ENCODE measurements around the gene KRTAP10-8.
"Not testable (repeated sequence)": the region's sequence is repeated elsewhere in the genome, so short reads cannot be mapped to it uniquely, and the experiment has no call there.

Gene KRTAP10-8

GRCh38 chr21:44583800-44584147, 28.1 kb upstream of the KRTAP10-8 start:
- Histone ChIP-seq H3K4me3 (no peak overlapping the region), H4K20me1 (no peaks in the 10 kb centered on the region), H3K27me3 (no peaks in the 10 kb centered on the region), H3K4me1 (peaks cover 0 to 14% (median 2%) of the 10 kb centered on the region in 10 experiments; a peak in 7 of 20 replicates), H3K27ac (no peak overlapping the region), H3K4me2 (no peak overlapping the region), H3K9ac (no peak overlapping the region), H3K36me3 (no peaks in the 10 kb centered on the region), H3K9me3 (replicated peaks in 1 of 11) (peaks cover 36 to 51% (median 40%) of the 10 kb centered on the region in 11 experiments)
- no peak for TF ChIP-seq Cebpa-rat (IDR thresholded peaks at IDR 0.05)

GRCh38 chr21:44585892-44586291, 26.0 kb upstream of the KRTAP10-8 start:
- Histone ChIP-seq H3K27me3 (no peaks in the 10 kb centered on the region), H3K36me3 (no peaks in the 10 kb centered on the region), H4K20me1 (no peaks in the 10 kb centered on the region), H3K4me1 (peaks cover 0 to 14% (median 2%) of the 10 kb centered on the region in 10 experiments; a peak in 7 of 20 replicates), H3K9me3 (replicated peaks in 1 of 11) (peaks cover 17 to 31% (median 19%) of the 10 kb centered on the region in 11 experiments), H3K4me3 (no peak overlapping the region), H3K4me2 (no peak overlapping the region), H3K27ac (no peak overlapping the region), H3K9ac (no peak overlapping the region)
- TF ChIP-seq Cebpa-rat (IDR thresholded peaks at IDR 0.05) = no peak

- TF ChIP-seq Cebpa-rat (IDR thresholded peaks at IDR 0.05) = no peak
- peaks cover 0 to 13% (median 0%) of the 10 kb centered on the region in 11 experiments; a peak in 4 of 22 replicates for H3K27me3 ChIP-seq
- no peak overlapping the region for H3K4me3 ChIP-seq
- H3K27ac ChIP-seq = no peak overlapping the region
- H3K9me3 ChIP-seq (replicated peaks in 1 of 11) = peaks cover 0 to 11% (median 0%) of the 10 kb centered on the region in 11 experiments; a peak in 6 of 22 replicates
- H3K9ac ChIP-seq = no peak overlapping the region
- no peaks in the 10 kb centered on the region for H4K20me1 ChIP-seq
- peaks cover 18 to 26% (median 20%) of the 10 kb centered on the region in 10 experiments for H3K4me1 ChIP-seq
- no peaks in the 10 kb centered on the region for H3K36me3 ChIP-seq
- no peak overlapping the region for H3K4me2 ChIP-seq
These were observed 22.8 kb upstream of the KRTAP10-8 start for GRCh38 chr21:44589094-44589493.

- H3K27me3 ChIP-seq = peaks cover 0 to 13% (median 0%) of the 10 kb centered on the region in 11 experiments; a peak in 4 of 22 replicates
- no peak overlapping the region for H3K4me3 ChIP-seq
- no peak overlapping the region for H3K9ac ChIP-seq
- H3K36me3 ChIP-seq = no peaks in the 10 kb centered on the region
- no peaks in the 10 kb centered on the region for H4K20me1 ChIP-seq
- H3K27ac ChIP-seq = no peak overlapping the region
- H3K9me3 ChIP-seq (replicated peaks in 1 of 11) = peaks cover 0 to 11% (median 0%) of the 10 kb centered on the region in 11 experiments; a peak in 6 of 22 replicates
- no peak overlapping the region for H3K4me2 ChIP-seq
- no peak for TF ChIP-seq Cebpa-rat (IDR thresholded peaks at IDR 0.05)
- peaks cover 21 to 30% (median 26%) of the 10 kb centered on the region in 10 experiments for H3K4me1 ChIP-seq
These were observed 22.1 kb upstream of the KRTAP10-8 start for GRCh38 chr21:44589586-44590305.

- H3K9me3 ChIP-seq (replicated peaks in 1 of 11) = peaks cover 0 to 10% (median 0%) of the 10 kb centered on the region in 11 experiments; a peak in 6 of 22 replicates
- no peak overlapping the region for H3K4me2 ChIP-seq
- H3K27me3 ChIP-seq = peaks cover 0 to 13% (median 0%) of the 10 kb centered on the region in 11 experiments; a peak in 4 of 22 replicates
- H3K4me1 ChIP-seq = peaks cover 21 to 36% (median 31%) of the 10 kb centered on the region in 10 experiments
- H3K9ac ChIP-seq = no peak overlapping the region
- H3K27ac ChIP-seq = no peak overlapping the region
- no peaks in the 10 kb centered on the region for H3K36me3 ChIP-seq
- TF ChIP-seq Cebpa-rat (IDR thresholded peaks at IDR 0.05) = no peak
- no peak overlapping the region for H3K4me3 ChIP-seq
- H4K20me1 ChIP-seq = no peaks in the 10 kb centered on the region
These were observed 21.6 kb upstream of the KRTAP10-8 start for GRCh38 chr21:44590311-44590721.

- H3K27ac ChIP-seq; H3K4me3 ChIP-seq; H4K20me1 ChIP-seq; H3K4me2 ChIP-seq; H3K9ac ChIP-seq; H3K9me3 ChIP-seq (replicated peaks in 1 of 11); H3K36me3 ChIP-seq: not testable (repeated sequence)
- H3K27me3 ChIP-seq = peaks cover 0 to 13% (median 0%) of the 10 kb centered on the region in 11 experiments; a peak in 4 of 22 replicates
- peaks cover 21 to 38% (median 32%) of the 10 kb centered on the region in 10 experiments for H3K4me1 ChIP-seq
These were observed 20.7 kb upstream of the KRTAP10-8 start for GRCh38 chr21:44590897-44591800.

- not testable (repeated sequence) for H3K27ac ChIP-seq; H3K9me3 ChIP-seq (replicated peaks in 1 of 11); H4K20me1 ChIP-seq; H3K36me3 ChIP-seq; H3K9ac ChIP-seq; H3K4me2 ChIP-seq; H3K4me3 ChIP-seq
- Histone ChIP-seq H3K4me1 (peaks cover 21 to 38% (median 32%) of the 10 kb centered on the region in 10 experiments), H3K27me3 (peaks cover 0 to 13% (median 0%) of the 10 kb centered on the region in 11 experiments; a peak in 4 of 22 replicates)
These were observed 20.1 kb upstream of the KRTAP10-8 start for GRCh38 chr21:44591801-44592130.

GRCh38 chr21:44592446-44593311, 19.2 kb upstream of the KRTAP10-8 start, which contains the start of gene KRTAP10-6:
Gene KRTAP10-6 (minus strand): TSS chr21:44592505. CDS start chr21:44592484, 21 bp downstream.
- no peak for TF ChIP-seq Cebpa-rat (IDR thresholded peaks at IDR 0.05)
- peak within 1 kb of the TSS in 3 of 10 experiments; percentile 12 to 28 (median 22); a peak in 2 of 20 replicates for H3K4me3 ChIP-seq

More at GRCh38 chr21:44592446-44593311, 19.2 kb upstream of the KRTAP10-8 start, which contains the start of gene KRTAP10-6:
- peak within 1 kb of the TSS in 8 of 11 experiments; percentile 30 to 68 (median 45); a peak in 14 of 22 replicates for H3K9ac ChIP-seq
- H3K27ac ChIP-seq = peak within 1 kb of the TSS in 9 of 11 experiments; percentile 11 to 79 (median 55); a peak in 14 of 22 replicates
- peaks cover 21 to 38% (median 32%) of the 10 kb centered on the region in 10 experiments for H3K4me1 ChIP-seq
- no peaks in the 10 kb centered on the region; a peak in 1 of 22 replicates for H4K20me1 ChIP-seq
- peaks cover 0 to 13% (median 0%) of the 10 kb centered on the region in 11 experiments; a peak in 4 of 22 replicates for H3K27me3 ChIP-seq
- H3K9me3 ChIP-seq (replicated peaks in 1 of 11) = no peaks in the 10 kb centered on the region
- H3K36me3 ChIP-seq = no peaks in the 10 kb centered on the region
- H3K4me2 ChIP-seq = peak within 1 kb of the TSS; percentile 61 to 95 (median 87)
